Choroid plexus epithelial cell (primary cell): ENCODE data around the gene NEK6.

Experiments
- DNase-seq: peaks from one replicate; pipeline ENCODE4 v3.0.0-alpha.2; 2010; ENCODE audit warnings: low read depth
- H3K4me3 ChIP-seq: 2 replicates; pipeline ENCODE4 v1.5.1; 2011; ENCODE audit warnings: low read depth, mild to moderate bottlenecking, control low read depth, low read length, moderate library complexity
- CTCF ChIP-seq: conservative IDR thresholded peaks from 2 replicates; pipeline ENCODE4 v1.5.1; 2011; ENCODE audit warnings: low read depth, mild to moderate bottlenecking, control low read depth, inconsistent platforms, low read length, moderate library complexity

The NEK6 gene

GRCh38 chr9:124218438-124218982, 39.2 kb upstream of the NEK6 start:
- DNase-seq: peak; percentile 63
- TF ChIP-seq CTCF: peak; percentile 41
- no peak overlapping the region for H3K4me3 ChIP-seq

DNA sequence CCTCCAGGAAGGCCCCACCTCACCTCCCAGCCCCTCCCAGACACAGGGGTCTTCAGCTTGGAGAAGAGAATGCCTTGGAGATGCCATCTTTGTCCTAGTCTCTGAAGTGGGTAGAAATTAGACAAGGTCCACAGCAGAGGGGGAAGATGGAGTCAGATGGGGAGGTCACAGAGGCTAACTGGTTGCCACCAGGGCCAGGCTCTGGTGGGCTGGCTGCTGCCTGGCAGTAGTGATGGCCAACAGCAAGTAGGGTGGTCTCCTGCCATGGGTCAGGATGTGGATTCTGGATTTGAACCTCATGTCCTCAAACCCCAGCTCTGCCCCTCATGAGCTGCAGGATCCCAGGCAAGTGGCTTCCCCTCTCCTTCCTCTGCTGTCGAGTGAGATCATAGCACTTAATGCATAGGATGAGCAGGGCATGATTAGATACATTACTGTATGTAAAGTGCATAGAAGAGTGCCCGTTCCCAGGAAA, 38.7 kb upstream of the NEK6 start:
- TF ChIP-seq CTCF: no peak
- no peak for DNase-seq
- no peak overlapping the region for H3K4me3 ChIP-seq

GRCh38 chr9:124220946-124221451, 36.8 kb upstream of the NEK6 start:
- TF ChIP-seq CTCF: no peak
- H3K4me3 ChIP-seq: no peak overlapping the region
- peak; percentile 41 for DNase-seq

DNA sequence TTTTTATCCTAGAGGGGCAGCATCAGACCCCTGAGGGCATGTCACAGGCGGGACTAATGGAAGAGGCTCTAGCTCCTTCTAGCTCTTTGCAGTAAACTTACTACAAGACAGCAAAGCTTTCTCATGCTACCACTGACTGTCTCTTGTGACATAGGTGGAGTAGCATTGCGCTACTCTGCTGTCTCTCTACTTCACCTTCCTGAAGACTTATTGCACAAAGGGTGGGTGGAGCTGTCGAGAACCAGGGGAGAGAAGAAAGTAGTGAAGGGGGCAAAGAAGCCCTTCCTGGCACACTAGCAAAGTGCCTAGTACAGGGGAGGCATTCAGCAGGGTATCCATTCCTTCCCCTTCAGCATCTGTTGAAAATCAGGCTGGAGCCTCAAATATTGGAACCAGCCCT, 36.1 kb upstream of the NEK6 start:
- no peak overlapping the region for H3K4me3 ChIP-seq
- TF ChIP-seq CTCF: no peak
- no peak for DNase-seq

DNA sequence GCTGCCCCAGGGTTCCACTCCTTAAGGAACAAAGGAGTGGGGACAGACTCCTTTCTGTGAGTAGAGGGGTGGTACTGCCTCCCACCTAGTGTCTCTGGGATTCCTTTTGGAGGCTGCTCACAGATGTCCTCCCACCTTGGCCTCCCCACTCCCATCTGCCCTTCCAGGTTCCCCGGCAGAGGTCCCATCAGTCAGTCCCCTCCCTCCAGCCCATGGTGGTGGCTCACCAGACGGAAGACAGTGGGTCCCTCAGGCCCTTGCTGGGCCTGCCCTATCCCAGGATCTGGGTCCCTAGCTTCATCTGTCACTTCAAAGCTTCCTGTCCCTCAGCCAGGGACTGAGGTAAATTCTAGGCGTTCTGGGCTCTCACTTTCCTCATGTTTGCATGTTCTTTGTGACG, 35.6 kb upstream of the NEK6 start:
- DNase-seq: no peak
- H3K4me3 ChIP-seq: no peak overlapping the region
- no peak for TF ChIP-seq CTCF

DNA sequence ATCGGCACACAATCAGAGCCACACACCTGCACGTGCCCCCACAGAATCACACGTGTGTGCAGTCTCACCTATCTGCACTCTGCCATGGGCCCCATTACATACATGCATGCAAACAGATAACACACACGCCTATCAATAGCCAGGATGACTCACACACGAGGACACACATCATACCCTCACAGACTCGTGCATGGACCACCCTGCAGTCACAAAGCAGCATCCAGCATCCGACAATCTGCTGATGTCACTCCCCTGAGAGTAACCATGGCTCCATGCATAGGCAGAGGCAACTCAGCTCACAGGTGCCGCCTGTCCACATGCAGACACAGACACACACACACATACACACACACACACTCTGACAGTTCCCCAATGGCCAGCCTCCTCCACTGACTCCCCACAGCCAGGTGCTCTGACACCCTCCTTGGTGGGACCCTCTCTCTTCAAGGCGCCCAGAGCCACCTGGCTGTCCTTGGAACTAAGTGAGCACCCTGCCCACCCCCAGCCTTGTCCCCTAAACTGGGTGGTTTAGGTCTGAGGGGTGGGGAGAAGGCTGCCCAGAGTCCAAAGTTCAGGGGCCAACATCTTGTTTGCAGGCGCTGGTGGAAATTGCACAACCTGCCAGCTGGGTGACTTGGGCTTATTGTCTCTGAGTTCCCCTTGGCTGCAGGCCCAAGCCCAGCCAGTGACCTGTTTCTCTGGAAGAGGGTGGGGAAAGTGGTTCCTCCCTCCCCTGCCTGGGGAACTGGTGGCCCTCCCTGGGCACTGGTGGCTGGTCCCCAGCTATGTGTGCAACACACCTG, 34.6 kb upstream of the NEK6 start:
- no peak overlapping the region for H3K4me3 ChIP-seq
- TF ChIP-seq CTCF: no peak
- peak; percentile 52 for DNase-seq
